ENCODE measurements around the gene RARA.
"Not testable (repeated sequence)": the region's sequence is repeated elsewhere in the genome, so short reads cannot be mapped to it uniquely, and the experiment has no call there.

RARA gene

DNA sequence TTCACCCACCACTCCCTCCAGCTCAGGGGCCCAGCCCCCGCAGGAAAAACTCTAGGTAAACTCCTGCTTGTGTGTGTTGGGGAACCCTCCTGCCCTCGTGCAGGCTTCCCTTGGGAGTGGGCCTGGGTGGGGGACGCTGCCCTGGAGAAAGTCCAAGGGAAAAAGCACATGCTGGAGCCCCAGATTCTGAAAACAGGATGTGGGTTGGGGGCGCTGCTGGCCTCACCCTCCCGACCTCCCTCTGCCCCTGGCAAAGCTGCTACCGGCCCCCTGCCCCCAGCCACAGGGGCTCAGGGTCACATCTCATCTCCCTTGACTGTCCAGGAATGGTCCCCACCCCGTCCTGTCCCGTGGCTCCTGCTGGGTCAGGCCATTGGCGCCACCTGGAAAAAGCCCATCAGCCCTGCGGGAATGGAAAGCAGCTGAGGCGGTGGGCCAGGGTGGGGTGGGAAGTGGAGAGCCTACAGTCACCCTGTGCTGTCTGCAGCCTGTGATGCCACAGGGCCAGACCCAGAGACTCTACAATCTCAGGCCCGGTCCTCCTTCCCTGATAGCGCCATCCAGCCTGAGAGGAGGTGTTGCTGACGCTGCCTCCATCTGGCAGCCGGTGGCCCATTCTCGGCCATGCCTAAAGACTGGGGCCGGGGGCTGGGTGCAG, 58.0 kb downstream of the RARA start:
- FAIRE-seq (no peak), DNase-seq (ENCODE audit: insufficient read length, low spot score) (no peak)

DNA sequence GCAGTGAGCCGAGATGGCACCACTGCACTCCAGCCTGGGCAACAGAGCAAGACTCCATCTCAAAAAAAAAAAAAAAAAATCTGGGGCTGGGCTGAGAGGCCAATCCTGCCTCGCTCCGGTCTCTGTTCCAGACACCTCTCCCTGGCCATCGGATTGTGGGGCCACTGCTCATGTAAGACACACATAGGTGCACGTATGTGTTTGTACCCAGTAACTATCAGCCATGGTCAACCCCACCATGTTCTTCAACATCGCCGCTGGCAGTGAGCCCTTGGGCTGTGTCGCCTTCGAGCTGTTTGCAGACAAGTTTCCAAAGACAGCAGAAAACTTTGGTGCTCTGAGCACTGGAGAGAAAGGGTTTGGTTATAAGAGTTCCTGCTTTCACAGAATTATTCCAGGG, 58.7 kb downstream of the RARA start:
- FAIRE-seq; DNase-seq (ENCODE audit: insufficient read length, low spot score): not testable (repeated sequence)

DNA sequence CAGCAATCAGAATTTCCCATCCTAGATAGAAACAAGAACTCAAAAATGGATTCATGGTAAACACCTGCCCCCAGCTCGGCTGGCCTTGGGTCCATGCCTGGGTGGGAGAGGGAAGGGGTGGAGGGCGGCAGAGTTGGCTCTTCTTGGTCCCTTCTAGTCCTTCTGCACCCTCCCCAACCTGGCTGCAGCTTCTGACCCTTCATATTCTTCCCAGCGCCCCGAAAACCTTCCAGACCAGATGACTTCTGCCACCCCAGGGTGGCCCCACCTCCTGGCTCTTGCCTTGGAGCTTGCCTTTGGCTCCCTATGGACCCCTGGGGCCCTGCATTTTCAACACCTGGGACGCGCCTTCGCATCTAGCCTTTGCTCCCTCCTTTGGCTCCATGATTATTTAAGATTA, 60.9 kb downstream of the RARA start:
- no peak for FAIRE-seq

DNA sequence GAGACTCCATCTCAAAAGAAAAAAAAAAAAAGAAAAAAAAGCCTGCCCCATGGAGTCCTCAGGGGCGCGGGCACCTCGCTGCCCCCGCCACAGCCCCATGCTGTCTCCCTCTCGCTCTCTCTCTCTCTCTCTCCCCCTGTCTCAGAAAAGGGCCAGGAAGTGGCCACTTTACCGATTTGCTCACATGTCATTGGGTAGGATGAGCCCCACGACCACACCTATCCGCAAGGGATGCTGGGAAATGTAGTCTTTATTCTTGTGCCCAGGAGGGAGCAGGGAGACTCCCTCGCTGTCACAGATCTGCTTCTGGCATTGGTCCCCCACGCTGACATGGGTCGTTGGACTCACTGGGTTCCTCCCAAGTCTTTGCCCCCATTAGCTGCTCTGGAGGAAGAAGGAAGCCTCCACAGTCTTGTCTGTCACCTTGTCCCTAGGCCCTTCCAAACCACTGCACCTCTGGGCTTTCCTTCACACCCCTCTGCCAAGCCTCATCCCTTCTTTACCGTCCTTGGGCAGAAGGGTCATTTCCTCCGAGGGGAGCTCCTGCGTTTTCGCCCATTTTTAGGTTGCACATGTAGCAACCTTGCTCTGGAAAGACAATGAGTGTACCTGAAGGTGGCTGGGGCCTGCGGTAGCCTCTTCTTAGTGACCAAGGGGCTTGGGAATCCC, 62.4 kb downstream of the RARA start:
- DNase-seq (ENCODE audit: insufficient read length, low spot score), result no peak
- FAIRE-seq, result no peak

More for the DNA sequence above, 60.9 kb downstream of the RARA start:
- DNase-seq (ENCODE audit: insufficient read length, low spot score), result no peak

DNA sequence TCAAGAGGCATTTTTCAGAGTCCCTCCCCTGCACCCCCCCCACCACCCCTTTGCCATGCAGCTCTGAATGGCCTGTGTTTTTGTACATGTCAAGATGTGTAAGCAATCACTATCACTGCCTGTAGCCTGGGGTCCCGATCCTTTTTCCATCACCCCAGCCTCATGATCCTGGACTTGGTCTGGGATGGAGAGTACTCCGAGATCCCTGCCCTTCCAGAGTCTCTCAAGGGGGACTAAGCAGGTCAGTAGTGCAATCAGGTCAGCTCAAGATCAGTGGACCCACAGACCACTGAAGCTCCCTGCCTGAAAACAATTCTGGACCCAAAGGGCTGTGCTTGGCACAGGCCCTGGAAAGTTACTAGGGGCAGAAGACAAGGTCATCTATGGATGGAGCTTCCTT, 63.1 kb downstream of the RARA start:
- no peak for FAIRE-seq

DNA sequence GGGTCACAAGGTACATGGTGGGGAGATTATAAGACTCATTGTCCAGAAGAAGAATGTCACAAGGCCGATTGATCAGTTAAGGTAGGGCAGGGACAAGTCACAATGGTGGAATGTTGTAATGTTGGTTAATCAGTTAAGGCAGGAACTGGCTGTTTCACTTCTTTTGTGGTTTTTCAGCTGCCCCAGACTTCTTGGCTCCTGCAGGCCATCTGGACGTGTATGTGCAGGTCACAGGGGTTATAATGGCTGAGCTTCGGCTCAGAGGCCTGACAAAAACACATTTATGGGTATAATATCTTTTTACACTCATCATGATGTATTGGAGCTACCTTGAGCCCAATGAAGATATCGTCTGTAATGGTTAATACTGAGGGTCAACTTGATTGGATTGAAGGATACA, 63.7 kb downstream of the RARA start:
- DNase-seq (ENCODE audit: insufficient read length, low spot score), result not testable (repeated sequence)
- FAIRE-seq, result peak; percentile 14

More for the DNA sequence above, 63.1 kb downstream of the RARA start:
- DNase-seq (ENCODE audit: insufficient read length, low spot score), result no peak

DNA sequence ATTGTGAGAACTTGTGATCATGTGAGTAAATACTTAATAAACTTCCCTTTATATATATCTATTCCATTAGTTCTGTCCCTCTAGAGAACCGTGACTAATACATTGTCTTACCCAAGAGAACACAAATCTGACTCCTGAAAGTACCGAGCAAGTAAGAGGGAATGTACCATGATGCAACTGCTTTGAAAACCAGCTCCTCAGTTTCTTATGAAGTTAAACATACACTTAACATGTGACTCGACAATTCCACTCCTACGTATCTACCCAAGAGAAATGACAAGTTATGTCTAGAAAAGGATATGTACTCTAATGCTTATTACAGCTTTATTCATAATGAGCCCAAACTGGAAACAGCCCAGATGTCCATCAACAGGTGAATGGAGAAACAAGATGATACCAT, 64.3 kb downstream of the RARA start:
- FAIRE-seq, result no peak
- no peak for DNase-seq (ENCODE audit: insufficient read length, low spot score)

DNA sequence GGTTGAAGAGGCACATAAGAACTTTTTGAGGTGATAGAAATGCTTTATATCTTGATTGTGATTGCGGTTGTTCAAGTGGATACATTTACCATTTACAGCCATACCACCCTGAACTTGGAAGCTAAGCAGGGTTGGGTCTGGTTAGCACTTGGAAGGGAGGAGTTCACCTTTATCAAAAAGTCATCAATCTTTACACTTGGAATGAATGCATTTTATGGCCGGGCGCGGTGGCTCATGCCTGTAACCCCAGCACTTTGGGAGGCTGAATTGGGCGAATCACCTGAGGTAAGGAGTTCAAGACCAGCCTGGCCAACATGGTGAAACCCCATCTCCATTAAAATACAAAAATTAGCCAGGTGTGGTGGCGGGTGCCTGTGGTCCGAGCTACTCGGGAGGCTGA, 65.0 kb downstream of the RARA start:
- FAIRE-seq (no peak), DNase-seq (ENCODE audit: insufficient read length, low spot score) (no peak)

DNA sequence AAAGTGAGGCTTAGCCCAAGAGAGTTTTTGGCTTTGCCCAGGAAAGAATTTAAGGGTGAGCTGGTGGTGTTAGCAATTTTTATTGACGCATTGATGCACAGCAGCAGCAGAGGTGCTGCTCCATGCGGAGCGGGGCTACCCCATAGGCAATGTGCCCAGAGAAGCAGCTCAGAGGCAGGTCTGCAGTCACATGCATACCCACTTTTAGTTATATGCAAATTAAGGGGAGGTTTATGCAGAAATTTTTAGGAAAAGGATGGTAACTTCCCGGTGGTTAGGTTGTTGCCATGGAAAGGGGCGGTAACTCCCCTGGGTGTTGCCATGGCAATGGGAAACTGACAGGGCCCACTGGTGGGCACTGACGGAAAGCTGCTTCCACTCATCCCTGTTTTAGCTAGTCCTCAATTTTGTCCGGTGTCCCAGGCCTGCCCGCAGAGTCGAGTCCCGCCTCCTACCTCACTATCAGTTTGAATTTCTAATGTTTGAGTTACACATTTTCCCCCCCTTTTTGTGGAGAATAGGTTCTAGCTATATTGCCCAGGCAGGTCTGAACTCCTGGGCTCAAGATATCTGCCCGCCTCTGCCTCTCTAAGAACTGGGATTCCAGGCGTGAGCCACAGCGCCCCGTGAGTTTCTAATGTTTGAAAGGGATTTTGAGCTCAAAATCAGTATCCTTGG, 66.0 kb downstream of the RARA start:
- DNase-seq (ENCODE audit: insufficient read length, low spot score) (no peak), FAIRE-seq (no peak)

DNA sequence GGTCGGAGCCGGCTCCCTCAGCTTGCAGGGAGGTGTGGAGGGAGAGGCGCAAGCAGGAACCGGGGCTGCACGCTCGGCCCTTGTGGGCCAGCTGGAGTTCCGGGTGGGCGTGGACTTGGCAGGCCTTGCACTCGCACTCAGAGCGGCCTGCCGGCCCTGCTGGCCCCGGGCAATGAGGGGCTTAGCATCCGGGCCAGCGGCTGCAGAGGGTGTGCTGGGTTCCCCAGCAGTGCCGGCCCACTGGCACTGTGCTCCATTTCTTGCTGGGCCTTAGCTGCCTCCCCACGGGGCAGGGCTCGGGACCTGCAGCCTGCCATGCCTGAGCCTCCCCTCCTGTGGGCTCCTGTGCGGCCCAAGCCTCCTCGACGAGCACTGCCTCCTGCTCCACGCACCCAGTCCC, 66.8 kb downstream of the RARA start:
- not testable (repeated sequence) for DNase-seq (ENCODE audit: insufficient read length, low spot score); FAIRE-seq

DNA sequence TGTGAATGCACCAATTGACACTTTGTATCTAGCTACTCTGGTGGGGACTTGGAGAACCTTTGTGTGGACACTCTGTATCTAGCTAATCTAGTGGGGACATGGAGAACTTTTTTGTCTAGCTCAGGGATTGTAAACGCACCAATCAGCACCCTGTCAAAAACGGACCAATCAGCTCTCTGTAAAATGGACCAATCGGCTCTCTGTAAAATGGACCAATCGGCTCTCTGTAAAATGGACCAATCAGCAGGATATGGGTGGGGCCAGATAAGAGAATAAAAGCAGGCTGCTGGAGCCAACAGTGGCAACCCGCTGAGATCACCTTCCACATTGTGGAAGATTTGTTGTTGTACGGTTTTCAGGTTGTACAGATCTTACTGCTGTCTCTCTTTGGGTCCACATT, 67.6 kb downstream of the RARA start:
- not testable (repeated sequence) for FAIRE-seq; DNase-seq (ENCODE audit: insufficient read length, low spot score)

DNA sequence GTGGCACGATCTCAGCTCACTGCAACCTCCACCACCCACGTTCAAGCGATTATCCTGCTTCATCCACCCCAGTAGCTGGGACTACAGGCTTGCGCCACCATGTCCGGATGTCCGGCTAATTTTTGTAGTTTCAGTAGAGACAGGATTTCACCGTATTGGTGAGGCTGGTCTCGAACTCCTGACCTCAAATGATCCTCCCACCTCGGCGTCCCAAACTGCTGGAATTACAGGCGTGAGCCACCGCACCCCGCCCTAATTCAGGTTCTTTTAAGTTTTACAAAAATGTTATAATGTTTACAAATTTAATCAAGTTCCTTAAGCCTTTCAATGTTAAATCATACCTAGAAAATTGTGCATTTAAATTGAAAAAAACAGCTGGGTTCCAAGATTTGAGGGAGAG, 68.9 kb downstream of the RARA start:
- FAIRE-seq, result no peak
- no peak for DNase-seq (ENCODE audit: insufficient read length, low spot score)

DNA sequence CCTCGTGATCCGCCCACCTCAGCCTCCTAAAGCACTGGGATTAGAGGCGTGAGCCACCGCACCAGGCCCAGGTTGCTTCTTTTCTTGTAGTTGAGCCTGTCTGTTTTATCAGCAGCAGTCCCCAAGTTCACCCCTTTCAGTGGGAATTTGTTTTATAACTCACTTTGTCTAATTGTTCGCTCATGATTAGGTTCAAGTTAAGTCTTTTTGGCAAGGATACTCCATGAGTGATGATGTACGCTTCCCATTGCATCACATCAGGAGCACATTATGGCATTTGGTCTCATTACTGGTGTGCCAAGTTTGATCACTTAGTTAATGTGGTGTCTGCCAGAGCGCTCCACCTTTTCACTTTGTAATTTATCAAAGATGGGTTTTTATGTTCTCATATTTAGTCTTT, 70.0 kb downstream of the RARA start:
- FAIRE-seq (no peak), DNase-seq (ENCODE audit: insufficient read length, low spot score) (no peak)

DNA sequence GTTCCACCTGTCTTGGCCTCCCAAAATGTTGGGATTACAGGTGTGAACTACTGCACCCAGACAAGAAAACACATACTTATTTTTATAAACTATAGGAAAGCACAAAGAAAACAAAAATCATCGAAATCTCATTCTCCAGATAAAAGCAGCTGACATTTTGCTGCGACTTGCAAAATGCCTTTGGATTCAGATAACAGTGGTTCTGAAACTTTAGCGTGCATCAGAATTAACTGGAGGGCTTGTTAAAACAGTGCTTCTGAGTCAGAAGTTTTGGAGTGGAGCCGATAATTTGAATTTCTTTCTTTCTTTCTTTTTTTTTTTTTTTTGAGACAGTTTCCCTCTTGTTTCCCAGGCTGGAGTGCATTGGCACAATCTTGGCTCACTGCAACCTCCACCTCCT, 73.3 kb downstream of the RARA start:
- no peak for DNase-seq (ENCODE audit: insufficient read length, low spot score)
- no peak for FAIRE-seq

DNA sequence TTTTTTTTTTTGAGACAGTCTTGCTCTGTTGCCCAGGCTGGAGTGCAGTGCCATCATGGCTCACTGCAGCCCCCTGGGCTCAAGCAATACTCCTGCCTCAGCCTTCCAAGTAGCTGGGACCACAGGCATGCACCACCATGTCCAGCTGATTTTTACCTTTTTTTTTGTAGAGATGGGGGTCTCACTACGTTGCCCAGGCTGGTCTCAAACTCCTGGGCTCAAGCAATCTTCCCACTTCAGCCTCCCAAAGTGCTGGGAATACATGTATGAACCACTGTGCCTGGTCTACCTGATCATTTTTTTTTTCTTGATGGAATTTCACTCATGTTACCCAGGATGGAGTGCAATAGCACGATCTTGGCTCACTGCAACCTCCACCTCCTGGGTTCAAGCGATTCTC, 77.6 kb downstream of the RARA start:
- not testable (repeated sequence) for DNase-seq (ENCODE audit: insufficient read length, low spot score); FAIRE-seq

DNA sequence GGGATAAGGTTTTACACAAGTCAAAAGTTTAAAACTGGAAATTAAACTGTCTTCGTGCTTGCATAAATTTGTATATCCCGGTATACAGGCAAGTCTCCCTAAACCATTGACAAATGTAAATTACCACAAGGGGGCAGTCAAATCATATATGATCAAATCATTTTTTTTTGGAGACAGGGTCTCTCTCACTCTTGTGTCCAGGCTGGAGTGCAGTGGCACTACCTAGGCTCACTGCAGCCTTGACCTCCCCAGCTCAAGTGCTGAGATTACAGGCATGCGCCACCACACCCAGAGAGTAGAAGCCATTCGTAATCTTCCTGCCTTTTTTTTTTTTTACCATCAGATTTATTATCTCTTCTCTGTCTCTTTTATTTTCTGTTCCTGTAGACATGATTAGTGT, 90.2 kb downstream of the RARA start:
- FAIRE-seq (no peak), DNase-seq (ENCODE audit: insufficient read length, low spot score) (no peak)

DNA sequence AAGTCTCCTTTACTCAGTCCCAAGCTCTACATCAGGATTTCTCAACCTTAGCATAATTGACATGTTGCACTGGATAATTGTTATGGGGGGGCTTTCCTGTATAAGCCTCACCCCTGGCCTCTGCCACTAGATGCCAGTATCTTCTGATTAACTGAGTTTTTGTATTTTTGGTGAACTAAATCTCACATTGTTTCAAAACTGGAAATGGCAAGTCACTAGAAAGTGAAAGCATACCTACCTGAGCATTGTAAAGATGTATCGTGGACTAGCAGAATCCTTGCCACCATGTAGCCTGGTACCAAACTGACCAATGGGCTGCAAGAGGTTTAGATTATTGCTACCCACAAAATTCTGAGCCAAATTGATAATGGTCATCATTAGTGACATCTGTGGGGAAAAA, 93.7 kb downstream of the RARA start:
- FAIRE-seq, result no peak
- no peak for DNase-seq (ENCODE audit: insufficient read length, low spot score)

DNA sequence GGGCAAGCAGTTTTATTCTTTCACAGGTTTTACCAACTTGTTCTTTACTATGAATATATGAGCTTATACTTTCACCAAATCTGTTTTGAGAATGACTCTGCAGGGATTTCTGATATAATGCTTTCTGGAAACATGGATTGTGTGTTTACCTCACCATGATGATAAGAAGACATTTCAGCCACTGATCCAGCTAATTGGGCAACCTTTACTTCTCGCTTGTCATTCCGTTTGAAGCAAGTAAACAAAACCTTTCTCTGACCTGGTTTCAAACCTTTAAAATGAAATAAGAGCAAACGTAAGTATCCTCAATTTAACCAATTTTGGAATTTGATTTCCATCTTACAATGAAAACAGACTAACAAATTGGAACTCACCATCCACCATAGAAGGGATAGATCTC, 95.0 kb downstream of the RARA start:
- FAIRE-seq (no peak), DNase-seq (ENCODE audit: insufficient read length, low spot score) (no peak)

Data from GM19239 (cell line).